ENCODE results near the gene KRTAP9-6. TPM values are rescaled to one million over a fixed set of nuclear protein-coding genes. Genes with fewer than 3 reads are reported as not detected.
"Not testable (repeated sequence)": the region's sequence is repeated elsewhere in the genome, so short reads cannot be mapped to it uniquely, and the experiment has no call there.

Gene KRTAP9-6
- polyA plus RNA-seq, 1 donor from 2014 or later, result not detected

GRCh38 chr17:41223821-41224220, 41.4 kb upstream of the KRTAP9-6 start:
- Histone ChIP-seq H2AFZ (ENCODE audit: low read depth, low read length) (no peak overlapping the region), H3K79me2 (replicated peaks; ENCODE audit: insufficient read depth, low read length) (no peaks in the 10 kb centered on the region), H3F3A (ENCODE audit: insufficient read depth, low read length, poor library complexity, severe bottlenecking) (no peaks in the 10 kb centered on the region), H3K4me2 (ENCODE audit: low read length) (no peak overlapping the region), H3K9me3 (ENCODE audit: low read length) (no peaks in the 10 kb centered on the region), H4K20me1 (ENCODE audit: insufficient read depth) (no peaks in the 10 kb centered on the region), H3K9ac (ENCODE audit: low read length) (no peak overlapping the region), H3K9me2 (ENCODE audit: insufficient read depth, low read length) (no peaks in the 10 kb centered on the region), H3K27ac (ENCODE audit: low read length) (no peak overlapping the region), H3K36me3 (ENCODE audit: insufficient read depth, low read length) (no peaks in the 10 kb centered on the region), H3K4me3 (ENCODE audit: low read length) (no peak overlapping the region), H3K27me3 (ENCODE audit: insufficient read depth, low read depth, low read length) (no peaks in the 10 kb centered on the region)
- TF ChIP-seq TAF1 (IDR thresholded peaks at IDR 0.05; ENCODE audit: low read depth), result no peak
- no peak for TF ChIP-seq EZH2 (IDR thresholded peaks at IDR 0.05; ENCODE audit: borderline replicate concordance, insufficient read depth, low read length, poor library complexity, severe bottlenecking)
- TF ChIP-seq CTCF (IDR thresholded peaks at IDR 0.05; ENCODE audit: poor library complexity, severe bottlenecking), result no peak
- TF ChIP-seq POLR2AphosphoS5 (IDR thresholded peaks at IDR 0.05), result no peak
- no peak for TF ChIP-seq EP300 (conservative IDR thresholded peaks at IDR 0.05; ENCODE audit: poor library complexity, severe bottlenecking)
- TF ChIP-seq SMC3 (conservative IDR thresholded peaks at IDR 0.05; ENCODE audit: poor library complexity), result no peak
- TF ChIP-seq MXI1 (conservative IDR thresholded peaks at IDR 0.05; ENCODE audit: poor library complexity, severe bottlenecking), result no peak
- TF ChIP-seq RAD21 (conservative IDR thresholded peaks at IDR 0.05), result no peak
- TF ChIP-seq REST (IDR thresholded peaks at IDR 0.05; ENCODE audit: borderline replicate concordance), result no peak

GRCh38 chr17:41226051-41226450, 39.1 kb upstream of the KRTAP9-6 start:
- no peaks in the 10 kb centered on the region for H3K36me3 ChIP-seq (ENCODE audit: insufficient read depth, low read length)
- TF ChIP-seq TAF1 (IDR thresholded peaks at IDR 0.05; ENCODE audit: low read depth) (no peak), EZH2 (IDR thresholded peaks at IDR 0.05; ENCODE audit: borderline replicate concordance, insufficient read depth, low read length, poor library complexity, severe bottlenecking) (no peak), REST (IDR thresholded peaks at IDR 0.05; ENCODE audit: borderline replicate concordance) (no peak), POLR2AphosphoS5 (IDR thresholded peaks at IDR 0.05) (no peak), SMC3 (conservative IDR thresholded peaks at IDR 0.05; ENCODE audit: poor library complexity) (no peak), RAD21 (conservative IDR thresholded peaks at IDR 0.05) (no peak), MXI1 (conservative IDR thresholded peaks at IDR 0.05; ENCODE audit: poor library complexity, severe bottlenecking) (no peak)
- H3F3A ChIP-seq (ENCODE audit: insufficient read depth, low read length, poor library complexity, severe bottlenecking), result no peaks in the 10 kb centered on the region
- H3K79me2 ChIP-seq (replicated peaks; ENCODE audit: insufficient read depth, low read length), result no peaks in the 10 kb centered on the region
- no peaks in the 10 kb centered on the region for H4K20me1 ChIP-seq (ENCODE audit: insufficient read depth)
- no peaks in the 10 kb centered on the region for H3K27me3 ChIP-seq (ENCODE audit: insufficient read depth, low read depth, low read length)
- no peaks in the 10 kb centered on the region for H3K9me3 ChIP-seq (ENCODE audit: low read length)
- no peak overlapping the region for H3K4me2 ChIP-seq (ENCODE audit: low read length)
- H3K9ac ChIP-seq (ENCODE audit: low read length), result no peak overlapping the region
- no peak overlapping the region for H3K27ac ChIP-seq (ENCODE audit: low read length)
- H2AFZ ChIP-seq (ENCODE audit: low read depth, low read length), result no peak overlapping the region
- no peaks in the 10 kb centered on the region for H3K9me2 ChIP-seq (ENCODE audit: insufficient read depth, low read length)
- no peak overlapping the region for H3K4me3 ChIP-seq (ENCODE audit: low read length)

GRCh38 chr17:41226598-41227095, 38.5 kb upstream of the KRTAP9-6 start, which contains the start of gene KRTAP9-2:
Gene KRTAP9-2 (plus strand): TSS chr17:41226648. CDS start chr17:41226655, 7 bp downstream.
- not testable (repeated sequence) for H3K9me2 ChIP-seq (ENCODE audit: insufficient read depth, low read length); H3F3A ChIP-seq (ENCODE audit: insufficient read depth, low read length, poor library complexity, severe bottlenecking); H3K27me3 ChIP-seq (ENCODE audit: insufficient read depth, low read depth, low read length); H3K27ac ChIP-seq (ENCODE audit: low read length); H4K20me1 ChIP-seq (ENCODE audit: insufficient read depth); H3K4me3 ChIP-seq (ENCODE audit: low read length); H3K79me2 ChIP-seq (replicated peaks; ENCODE audit: insufficient read depth, low read length); H3K9me3 ChIP-seq (ENCODE audit: low read length); H3K36me3 ChIP-seq (ENCODE audit: insufficient read depth, low read length); H3K9ac ChIP-seq (ENCODE audit: low read length); H3K4me2 ChIP-seq (ENCODE audit: low read length); H2AFZ ChIP-seq (ENCODE audit: low read depth, low read length)

Data from neural cell (in vitro differentiated cells).